Fibroblast of skin of left quadriceps (primary cell): ENCODE measurements around the gene C19orf33.
"Not testable (repeated sequence)": the region's sequence is repeated elsewhere in the genome, so short reads cannot be mapped to it uniquely, and the experiment has no call there.

Experiments used
- DNase-seq, 2 experiments: peaks; one replicate each; pipeline ENCODE4 v3.0.0-alpha.2; 2013; ENCODE audit warnings: low read depth in 2 of 2

C19orf33 gene

DNA sequence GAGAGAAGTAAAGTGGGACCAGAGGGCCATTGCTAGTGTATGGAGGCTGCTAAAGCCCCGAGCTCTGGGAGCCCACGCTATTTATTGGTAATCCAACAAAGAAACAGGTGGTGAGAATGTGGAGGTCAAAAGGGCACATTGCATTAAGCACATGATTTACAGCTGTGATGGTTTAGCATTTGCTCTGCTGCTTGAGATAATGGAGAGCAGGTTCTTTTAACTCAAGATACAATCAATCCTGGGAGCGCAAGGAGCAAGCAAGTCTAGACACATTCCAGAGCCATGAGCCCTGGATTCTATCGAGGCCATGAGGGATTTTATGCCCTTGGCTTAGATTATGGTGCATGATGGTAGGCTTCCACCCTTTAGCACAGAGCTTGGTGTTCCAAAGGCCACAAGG is 35.0 kb downstream of the C19orf33 start:
- not testable (repeated sequence) for DNase-seq

DNA sequence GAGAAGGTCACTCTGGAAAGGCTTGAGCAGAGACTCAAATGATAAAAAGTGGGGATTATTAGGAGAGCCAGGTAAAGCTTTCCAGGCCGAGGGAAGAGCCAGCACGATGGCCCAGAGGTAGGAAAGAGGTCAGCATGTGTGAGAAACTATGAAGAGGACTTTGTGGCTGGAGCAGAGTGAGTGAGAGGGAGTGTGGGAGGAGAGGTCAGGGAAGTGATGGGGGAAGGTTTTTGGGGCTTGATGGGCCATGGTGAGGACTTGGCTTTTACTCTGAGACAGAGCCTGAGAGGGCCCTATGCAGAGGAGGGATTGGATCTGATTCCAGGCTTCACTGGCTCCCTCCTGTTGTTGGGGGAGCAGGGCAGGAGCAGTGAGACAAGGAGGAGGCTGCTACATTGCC is 36.9 kb downstream of the C19orf33 start:
- no peak for DNase-seq

- no peak for DNase-seq
Measured at GRCh38 chr19:38346837-38347236, 42.8 kb downstream of the C19orf33 start.

DNA sequence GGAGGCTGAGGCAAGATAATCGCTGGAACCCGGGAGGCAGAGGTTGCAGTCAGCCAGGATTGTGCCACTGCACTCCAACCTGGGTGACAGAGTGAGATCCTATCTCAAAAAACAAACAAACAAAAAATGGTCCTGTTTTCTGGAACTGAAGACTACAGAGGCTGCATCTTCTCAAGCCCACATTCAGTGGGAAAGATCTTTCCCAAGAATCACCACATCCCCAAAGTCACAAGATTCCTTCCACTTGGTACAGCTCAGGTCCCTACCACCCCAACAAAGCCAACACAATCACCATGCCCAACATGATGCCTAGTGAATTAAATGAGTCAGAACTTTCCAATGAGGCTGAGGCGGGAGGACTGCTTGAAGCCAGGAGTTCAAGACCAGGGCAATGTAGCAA is 46.8 kb downstream of the C19orf33 start:
- no peak for DNase-seq

DNA sequence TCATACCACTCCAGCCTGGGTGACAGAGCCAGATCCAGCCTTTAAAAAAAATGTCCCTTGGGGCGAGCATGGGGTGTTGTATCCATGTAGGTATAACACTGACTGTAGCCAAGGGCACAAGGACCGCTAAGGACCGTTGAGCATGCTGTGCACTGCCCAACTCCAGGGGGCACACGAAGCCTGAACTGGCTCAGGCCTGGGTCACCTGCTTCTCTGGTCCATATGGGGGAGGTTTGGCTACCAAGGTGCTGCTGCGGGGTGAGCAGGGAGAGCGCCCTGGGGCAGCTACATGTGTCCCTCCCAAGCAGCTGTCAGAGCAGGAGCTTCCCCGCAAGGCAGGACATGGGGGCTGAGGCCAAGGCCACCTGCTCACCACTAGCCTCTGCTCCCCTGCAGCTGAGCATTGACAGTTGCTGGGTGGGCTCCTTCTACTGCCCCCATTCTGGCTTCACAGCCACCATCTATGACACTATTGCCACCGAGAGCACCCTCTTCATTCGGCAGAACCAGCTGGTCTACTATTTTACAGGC is 47.9 kb downstream of the C19orf33 start:
- DNase-seq, result no peak

GRCh38 chr19:38352611-38353010 is 48.6 kb downstream of the C19orf33 start:
- no peak for DNase-seq
